Measurements from ENCODE around the gene RABGAP1L. TPM values are rescaled to one million over a fixed set of nuclear protein-coding genes. Genes with fewer than 3 reads are reported as not detected.

Gene RABGAP1L
- polyA plus RNA-seq, 1 donor from 2014 or later = 88.6 TPM

GRCh38 chr1:174198202-174198601, 38.9 kb downstream of the RABGAP1L start:
- Mint-ChIP-seq H3K9me3 (peaks cover 0 to 1% (median 0%) of the 10 kb centered on the region in 3 donors), H3K4me1 (peaks cover 17 to 42% (median 30%) of the 10 kb centered on the region in 3 donors), H3K4me3 (peak overlapping the region in 2 of 4 donors; percentile 9 to 37), H3K27ac (peak overlapping the region in 2 of 3 donors; percentile 28 to 39), H3K27me3 (no peaks in the 10 kb centered on the region), H3K36me3 (peaks cover 12% of the 10 kb centered on the region)

- H3K27ac Mint-ChIP-seq = peak overlapping the region in 1 of 3 donors; percentile 27
- no peak overlapping the region for H3K4me3 Mint-ChIP-seq
- peaks cover 0 to 3% (median 2%) of the 10 kb centered on the region in 3 donors for H3K9me3 Mint-ChIP-seq
- H3K4me1 Mint-ChIP-seq = peaks cover 27 to 53% (median 34%) of the 10 kb centered on the region in 3 donors
- H3K36me3 Mint-ChIP-seq = peaks cover 19% of the 10 kb centered on the region
- no peaks in the 10 kb centered on the region for H3K27me3 Mint-ChIP-seq
Observed at GRCh38 chr1:174200746-174201145, 41.4 kb downstream of the RABGAP1L start.

DNA sequence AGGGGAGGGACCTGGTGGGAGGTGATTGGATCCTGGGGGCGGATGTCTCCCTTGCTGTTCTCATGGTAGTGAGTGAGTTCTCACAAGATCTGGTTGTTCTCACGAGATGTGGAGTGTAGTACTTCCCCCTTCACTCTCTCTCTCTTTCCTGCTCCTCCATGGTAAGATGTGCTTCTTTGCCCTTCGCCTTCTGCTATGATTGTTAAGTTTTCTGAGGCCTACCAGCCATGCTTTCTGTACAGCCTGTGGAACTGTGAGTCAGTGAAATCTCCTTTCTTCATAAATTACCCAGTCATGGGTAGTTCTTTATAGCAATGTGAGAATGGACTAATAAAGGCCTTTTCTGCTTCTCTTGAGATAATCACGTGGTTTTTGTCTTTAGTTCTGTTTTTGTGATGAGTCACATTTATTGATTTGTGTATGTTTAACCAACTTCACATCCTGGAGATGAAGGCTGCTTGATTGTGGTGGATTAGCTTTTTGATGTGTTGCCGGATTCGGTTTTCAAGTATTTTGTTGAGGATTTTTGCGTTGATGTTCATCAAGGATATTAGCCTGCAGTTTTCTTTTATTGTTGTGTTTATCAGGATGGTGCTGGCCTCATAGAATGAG, 45.5 kb downstream of the RABGAP1L start:
- Mint-ChIP-seq H3K27ac (peak overlapping the region; percentile 5 to 80 (median 6)), H3K27me3 (no peaks in the 10 kb centered on the region), H3K9me3 (peaks cover 0 to 3% (median 2%) of the 10 kb centered on the region in 3 donors), H3K4me3 (peak overlapping the region in 3 of 4 donors; percentile 51 to 80 (median 72)), H3K36me3 (peaks cover 17% of the 10 kb centered on the region), H3K4me1 (peaks cover 43 to 62% (median 46%) of the 10 kb centered on the region in 3 donors)

DNA sequence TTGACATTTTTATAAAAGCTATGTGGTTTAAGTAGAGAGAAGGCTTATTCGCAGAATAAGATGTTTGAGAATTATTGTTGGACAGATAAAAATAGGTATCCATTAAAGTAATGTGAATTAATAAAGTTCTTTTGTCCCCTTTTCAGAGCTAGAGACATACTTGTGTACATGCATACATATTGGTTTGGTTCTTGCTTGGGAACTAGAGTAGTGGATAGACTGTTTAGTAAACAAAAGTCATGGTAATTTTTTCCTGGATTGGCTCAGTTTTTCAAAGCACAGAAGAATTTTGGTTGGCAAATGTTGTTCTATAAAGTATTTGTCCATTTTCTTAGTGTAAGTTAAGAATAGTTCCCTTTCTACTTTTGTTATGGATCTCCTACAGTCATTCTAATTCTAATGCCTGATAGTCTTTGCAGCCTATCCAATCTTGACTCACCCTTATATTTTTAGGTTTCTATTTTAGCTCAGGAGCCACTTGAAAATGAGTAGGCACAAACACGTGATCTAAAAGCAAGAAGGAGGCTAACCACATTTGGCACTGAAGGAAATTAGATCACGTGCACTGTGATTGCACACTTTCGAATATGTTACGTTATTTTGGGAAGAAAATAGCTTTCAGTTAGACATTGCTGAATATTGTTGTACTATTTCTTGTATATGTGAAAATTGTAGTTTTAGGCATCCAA, 47.0 kb downstream of the RABGAP1L start:
- H3K4me3 Mint-ChIP-seq = peak overlapping the region in 1 of 4 donors; percentile 55
- H3K9me3 Mint-ChIP-seq = peaks cover 2 to 9% (median 3%) of the 10 kb centered on the region in 3 donors
- H3K27ac Mint-ChIP-seq = peak overlapping the region in 1 of 3 donors; percentile 33
- H3K36me3 Mint-ChIP-seq = peaks cover 14% of the 10 kb centered on the region
- no peaks in the 10 kb centered on the region for H3K27me3 Mint-ChIP-seq
- peaks cover 39 to 53% (median 48%) of the 10 kb centered on the region in 3 donors for H3K4me1 Mint-ChIP-seq

GRCh38 chr1:174209347-174210187, 50.2 kb downstream of the RABGAP1L start:
- peaks cover 9% of the 10 kb centered on the region for H3K36me3 Mint-ChIP-seq
- H3K4me3 Mint-ChIP-seq = peak overlapping the region in 1 of 4 donors; percentile 29
- H3K27ac Mint-ChIP-seq = no peak overlapping the region
- peaks cover 0 to 9% (median 2%) of the 10 kb centered on the region in 3 donors for H3K9me3 Mint-ChIP-seq
- H3K4me1 Mint-ChIP-seq = peaks cover 36 to 41% (median 40%) of the 10 kb centered on the region in 3 donors
- H3K27me3 Mint-ChIP-seq = no peaks in the 10 kb centered on the region

DNA sequence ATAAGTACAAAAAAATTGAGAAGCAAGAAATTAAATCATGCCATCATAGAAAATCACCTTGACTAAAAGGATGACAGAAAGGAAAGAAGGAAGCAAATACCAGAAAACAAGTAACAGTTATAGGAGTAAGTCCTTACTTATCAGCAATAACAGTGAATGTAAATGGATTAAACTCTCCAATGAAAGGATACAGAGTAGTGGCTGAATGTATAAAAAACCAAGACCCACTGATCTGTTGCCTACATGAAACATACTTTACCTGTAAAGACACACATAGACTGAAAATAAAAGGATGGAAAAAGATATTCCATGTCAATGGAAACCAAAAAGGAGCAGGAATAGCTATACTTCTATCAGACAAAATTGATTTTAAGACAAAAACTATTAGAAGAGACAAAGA, 52.2 kb downstream of the RABGAP1L start:
- Mint-ChIP-seq H3K27ac (peak overlapping the region in 1 of 3 donors; percentile 1), H3K4me3 (no peak overlapping the region), H3K9me3 (peaks cover 0 to 9% (median 0%) of the 10 kb centered on the region in 3 donors), H3K4me1 (peaks cover 20 to 24% (median 22%) of the 10 kb centered on the region in 3 donors), H3K36me3 (peaks cover 7% of the 10 kb centered on the region), H3K27me3 (no peaks in the 10 kb centered on the region)

DNA sequence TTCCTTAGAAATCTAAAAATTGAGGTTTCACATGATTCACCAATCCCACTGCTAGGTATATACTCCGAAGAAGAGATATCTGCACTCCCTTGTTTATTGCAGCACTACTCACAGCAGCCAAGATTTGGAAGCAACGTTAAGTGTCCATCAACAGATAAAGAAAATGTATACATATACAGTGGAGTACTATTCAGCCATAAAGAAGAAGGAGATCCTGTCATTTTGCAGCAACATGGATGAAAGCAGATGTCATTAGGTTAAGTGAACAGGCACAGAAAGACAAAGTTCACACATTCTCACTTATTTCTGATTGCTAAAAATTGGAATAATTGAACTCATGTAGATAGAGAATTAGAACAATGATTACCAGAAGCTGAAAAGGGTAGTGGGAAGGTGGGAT, 56.4 kb downstream of the RABGAP1L start:
- Mint-ChIP-seq H3K27ac (peak overlapping the region in 2 of 3 donors; percentile 8 to 50), H3K4me1 (peaks cover 15 to 17% (median 15%) of the 10 kb centered on the region in 3 donors), H3K36me3 (peaks cover 4% of the 10 kb centered on the region), H3K9me3 (no peaks in the 10 kb centered on the region), H3K4me3 (no peak overlapping the region), H3K27me3 (no peaks in the 10 kb centered on the region)

DNA sequence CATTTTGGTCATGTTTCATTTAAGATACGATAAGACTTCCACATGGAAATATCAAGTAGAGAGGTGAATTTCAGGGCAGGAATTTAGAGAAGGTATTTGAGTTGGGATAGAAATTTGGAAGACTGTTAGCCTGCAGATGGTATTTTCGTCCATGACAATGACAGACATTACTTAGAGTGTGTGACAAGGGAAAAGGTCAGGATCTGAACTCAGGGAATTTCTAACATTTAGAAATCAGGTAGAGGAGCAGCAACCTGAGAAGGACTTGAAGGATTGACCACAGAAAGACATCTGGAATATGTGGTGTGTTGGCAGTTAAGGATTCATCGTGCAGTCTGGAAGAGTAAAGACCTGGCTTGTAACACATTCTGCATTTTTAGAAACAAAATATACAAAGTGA, 57.9 kb downstream of the RABGAP1L start:
- no peak overlapping the region for H3K27ac Mint-ChIP-seq
- H3K27me3 Mint-ChIP-seq = no peaks in the 10 kb centered on the region
- H3K4me3 Mint-ChIP-seq = no peak overlapping the region
- H3K9me3 Mint-ChIP-seq = no peaks in the 10 kb centered on the region
- H3K36me3 Mint-ChIP-seq = peaks cover 11% of the 10 kb centered on the region
- H3K4me1 Mint-ChIP-seq = peaks cover 13 to 20% (median 20%) of the 10 kb centered on the region in 3 donors

DNA sequence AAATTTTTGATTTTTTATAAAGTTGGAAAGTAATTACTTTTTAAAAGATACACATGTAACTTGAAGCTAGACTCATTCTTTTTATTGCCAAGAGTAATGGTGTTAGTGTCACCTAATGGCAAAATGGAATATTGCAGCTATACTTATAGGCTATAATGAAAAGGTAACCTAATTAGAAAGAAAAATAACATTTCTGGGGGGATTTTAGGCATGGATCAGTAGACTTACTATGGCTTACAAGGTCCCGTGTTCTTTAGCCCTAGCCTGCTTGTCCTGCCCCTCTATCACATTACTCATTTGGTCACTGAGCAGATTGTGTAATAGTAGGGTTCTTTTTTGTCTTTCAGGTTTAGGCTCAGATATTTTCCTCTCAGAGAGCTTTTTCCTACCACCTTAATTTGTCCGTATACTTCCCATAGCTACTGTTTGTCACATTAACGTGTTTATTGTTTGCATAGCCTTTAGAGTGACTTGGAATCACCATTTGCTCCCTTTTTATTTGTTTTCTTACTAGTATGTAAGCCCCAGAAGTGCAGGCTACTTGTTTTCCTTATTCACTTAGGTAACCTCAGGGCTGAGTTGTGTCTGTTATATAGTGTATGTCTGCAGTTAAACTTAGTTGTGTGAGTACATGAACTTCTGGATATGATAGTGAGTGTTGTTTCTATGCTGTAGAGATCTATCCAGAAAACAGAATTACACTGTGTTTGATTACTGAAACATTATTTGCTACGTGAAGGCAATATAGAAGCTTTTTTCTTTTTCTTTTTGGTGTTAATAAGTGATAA, 58.7 kb downstream of the RABGAP1L start:
- H3K4me1 Mint-ChIP-seq = peaks cover 13 to 24% (median 20%) of the 10 kb centered on the region in 3 donors
- H3K9me3 Mint-ChIP-seq = peaks cover 0 to 1% (median 0%) of the 10 kb centered on the region in 3 donors
- no peaks in the 10 kb centered on the region for H3K27me3 Mint-ChIP-seq
- no peak overlapping the region for H3K4me3 Mint-ChIP-seq
- H3K36me3 Mint-ChIP-seq = peaks cover 11% of the 10 kb centered on the region
- no peak overlapping the region for H3K27ac Mint-ChIP-seq

DNA sequence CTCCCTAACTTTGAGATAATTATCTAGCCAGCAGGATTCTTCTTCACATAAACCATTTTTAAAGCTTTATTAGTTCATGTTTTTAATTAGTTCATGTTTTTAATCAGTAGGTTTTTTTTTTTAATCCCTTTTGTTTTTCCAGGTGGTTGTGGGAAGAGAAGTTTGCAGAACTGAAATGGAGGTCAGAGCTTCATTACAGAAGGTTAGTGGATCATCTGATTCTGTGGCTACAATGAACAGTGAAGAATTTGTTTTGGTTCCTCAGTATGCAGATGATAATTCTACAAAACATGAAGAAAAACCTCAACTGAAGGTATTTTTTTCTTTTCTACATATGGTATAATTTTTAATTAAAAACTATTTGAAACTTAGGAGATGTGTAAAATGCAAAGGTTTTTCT, 59.7 kb downstream of the RABGAP1L start:
- H3K9me3 Mint-ChIP-seq = peaks cover 0 to 1% (median 0%) of the 10 kb centered on the region in 3 donors

DNA sequence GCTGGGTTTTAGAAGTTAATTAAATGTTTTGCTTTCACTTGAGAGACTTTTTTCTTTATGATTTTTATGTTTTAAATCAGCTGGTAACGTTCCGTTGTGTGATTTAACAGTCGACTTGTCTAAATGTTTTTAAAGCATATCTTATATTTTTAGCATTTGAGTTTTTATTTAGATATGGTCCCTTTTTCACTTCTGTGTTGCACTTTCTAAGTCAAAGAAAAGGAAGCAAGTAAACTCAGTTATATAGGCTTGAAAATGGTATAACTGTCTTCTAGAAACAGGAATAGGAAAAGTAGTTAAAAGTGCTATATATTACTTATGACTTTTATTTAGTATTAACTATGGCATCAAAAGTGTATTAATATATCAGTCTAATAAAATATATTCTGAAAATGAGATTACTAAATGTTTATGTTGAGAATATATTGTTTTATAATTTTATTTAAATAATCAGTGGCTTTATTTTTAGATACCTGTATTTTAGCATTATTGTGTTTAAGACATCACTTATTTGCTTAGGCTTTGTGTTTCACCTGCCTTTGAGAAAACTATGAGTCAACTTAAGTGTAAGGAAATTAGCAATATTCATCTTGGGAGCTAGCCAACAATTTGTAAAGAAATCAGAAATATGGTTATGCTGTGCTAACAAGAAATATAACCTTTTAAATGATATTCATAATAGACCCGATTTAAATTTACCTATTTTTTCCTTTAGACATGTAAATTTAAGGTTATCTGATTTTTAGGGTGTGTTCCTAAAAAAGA, 60.5 kb downstream of the RABGAP1L start:
- H3K9me3 Mint-ChIP-seq = peaks cover 0 to 1% (median 0%) of the 10 kb centered on the region in 3 donors
- peaks cover 14% of the 10 kb centered on the region for H3K36me3 Mint-ChIP-seq
- H3K4me1 Mint-ChIP-seq = peaks cover 17 to 21% (median 18%) of the 10 kb centered on the region in 3 donors
- peak overlapping the region; percentile 67 to 76 (median 67) for H3K27ac Mint-ChIP-seq
- H3K4me3 Mint-ChIP-seq = peak overlapping the region; percentile 29 to 65 (median 33)
- H3K27me3 Mint-ChIP-seq = no peaks in the 10 kb centered on the region

More for the DNA sequence above, 59.7 kb downstream of the RABGAP1L start:
- Mint-ChIP-seq H3K27ac (no peak overlapping the region), H3K4me1 (peaks cover 13 to 19% (median 16%) of the 10 kb centered on the region in 3 donors), H3K27me3 (no peaks in the 10 kb centered on the region), H3K36me3 (peaks cover 11% of the 10 kb centered on the region), H3K4me3 (peak overlapping the region in 1 of 4 donors; percentile 20)

- H3K4me3 Mint-ChIP-seq = no peak overlapping the region
- H3K9me3 Mint-ChIP-seq = peaks cover 0 to 1% (median 0%) of the 10 kb centered on the region in 3 donors
- H3K27ac Mint-ChIP-seq = no peak overlapping the region
- H3K4me1 Mint-ChIP-seq = peaks cover 21 to 28% (median 25%) of the 10 kb centered on the region in 3 donors
- H3K36me3 Mint-ChIP-seq = peaks cover 14% of the 10 kb centered on the region
- H3K27me3 Mint-ChIP-seq = no peaks in the 10 kb centered on the region
Observed at GRCh38 chr1:174221681-174222080, 62.4 kb downstream of the RABGAP1L start.

DNA sequence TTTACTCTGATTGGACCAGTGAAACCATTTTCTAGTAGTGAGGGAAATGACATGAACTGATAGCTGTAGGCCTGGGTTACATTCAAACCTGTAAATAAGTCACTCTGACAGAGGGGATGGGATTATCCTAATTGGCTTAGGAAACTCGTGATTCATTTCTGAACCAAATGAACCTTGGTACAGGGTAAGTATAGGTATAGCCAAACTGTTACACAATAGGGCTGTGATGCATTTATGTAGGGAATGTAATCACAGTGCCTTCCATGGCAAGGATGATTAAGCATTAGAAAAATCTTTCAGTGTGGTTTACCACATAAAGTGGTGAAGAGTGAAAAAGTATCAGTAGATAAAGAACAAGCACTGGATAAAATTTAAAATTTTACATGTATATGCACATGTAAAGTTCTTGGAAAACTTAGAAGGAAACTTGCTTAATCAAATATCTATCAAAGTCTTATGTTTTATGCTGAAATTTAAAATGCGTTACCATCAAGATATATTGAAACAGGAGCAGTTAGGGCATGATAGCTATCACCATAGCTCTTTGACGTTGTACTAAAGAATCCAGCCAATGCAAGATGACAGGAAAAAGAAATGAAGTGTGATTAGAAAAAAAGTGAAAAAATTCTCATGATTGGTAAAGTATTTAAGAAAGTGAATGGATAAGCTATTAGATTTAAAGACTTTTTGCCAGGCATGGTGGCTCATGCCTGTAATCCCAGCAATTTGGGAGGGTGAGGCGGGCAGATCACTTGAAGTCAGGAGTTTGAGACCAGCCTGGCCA, 63.0 kb downstream of the RABGAP1L start:
- H3K36me3 Mint-ChIP-seq = peaks cover 14% of the 10 kb centered on the region
- H3K27ac Mint-ChIP-seq = no peak overlapping the region
- H3K9me3 Mint-ChIP-seq = peaks cover 0 to 1% (median 0%) of the 10 kb centered on the region in 3 donors
- H3K27me3 Mint-ChIP-seq = no peaks in the 10 kb centered on the region
- no peak overlapping the region for H3K4me3 Mint-ChIP-seq
- H3K4me1 Mint-ChIP-seq = peaks cover 21 to 28% (median 25%) of the 10 kb centered on the region in 3 donors

Measured in IgD-negative memory B cell (primary cell).